ENCODE results near the gene CA5A. TPM values are rescaled to one million over a fixed set of nuclear protein-coding genes. Genes with fewer than 3 reads are reported as not detected.

Gene CA5A
- total and polyA plus RNA-seq, 2 of the 13 experiments (the other 11 are each of a cell fraction or from before 2014, with no cell fraction given) = 66.8 to 106 TPM

GRCh38 chr16:87869879-87870417, 66.4 kb downstream of the CA5A start (continued):
- peak; percentile 9; the same call in 1 of the 2 replicates for TF ChIP-seq ZNF414 (CRISPR knock-in tag; IDR thresholded peaks at IDR 0.05)
- TF ChIP-seq ELF4 (CRISPR knock-in tag; IDR thresholded peaks at IDR 0.05; ENCODE audit: borderline replicate concordance) = 0 out of 2 replicates have a peak, but pooled peaks have one; percentile 14
- TF ChIP-seq TOPORS (CRISPR knock-in tag; IDR thresholded peaks at IDR 0.05) = peak; percentile 20; the same call in 1 of the 2 replicates
- peak; percentile 13; the same call in 1 of the 2 replicates for TF ChIP-seq NKX3-1 (CRISPR knock-in tag; IDR thresholded peaks at IDR 0.05)
- TF ChIP-seq NAIF1 (CRISPR knock-in tag; IDR thresholded peaks at IDR 0.05; ENCODE audit: borderline replicate concordance) = peak; percentile 77; the same call in 1 of the 2 replicates
- TF ChIP-seq ZNF558 (CRISPR knock-in tag; IDR thresholded peaks at IDR 0.05; ENCODE audit: borderline replicate concordance) = 0 out of 2 replicates have a peak, but pooled peaks have one; percentile 23
- peak; percentile 85; the same call in 1 of the 2 replicates for TF ChIP-seq RNF219 (CRISPR knock-in tag; IDR thresholded peaks at IDR 0.05)
